ENCODE results near the gene DOK6.
A peak's percentile ranks its signal among the peaks of the same experiment; 100 is the strongest.
"Not testable (repeated sequence)": the region's sequence is repeated elsewhere in the genome, so short reads cannot be mapped to it uniquely, and the experiment has no call there.

DOK6 gene

GRCh38 chr18:69658103-69658502 lies 257.4 kb downstream of the DOK6 start:
- no peak overlapping the region for H3K4me3 ChIP-seq (ENCODE audit: low read depth, low read length)
- no peak for TF ChIP-seq CTCF (conservative IDR thresholded peaks at IDR 0.05; ENCODE audit: low read depth, low read length)
- DNase-seq (ENCODE audit: low read depth): no peak

GRCh38 chr18:69658685-69659084 lies 258.0 kb downstream of the DOK6 start:
- no peak overlapping the region for H3K4me3 ChIP-seq (ENCODE audit: low read depth, low read length)
- no peak for DNase-seq (ENCODE audit: low read depth)
- no peak for TF ChIP-seq CTCF (conservative IDR thresholded peaks at IDR 0.05; ENCODE audit: low read depth, low read length)

- DNase-seq (ENCODE audit: low read depth): no peak
- no peak for TF ChIP-seq CTCF (conservative IDR thresholded peaks at IDR 0.05; ENCODE audit: low read depth, low read length)
- H3K4me3 ChIP-seq (ENCODE audit: low read depth, low read length): no peak overlapping the region
Observed at GRCh38 chr18:69659142-69659651, 258.5 kb downstream of the DOK6 start.

GRCh38 chr18:69662090-69662489 lies 261.4 kb downstream of the DOK6 start:
- not testable (repeated sequence) for DNase-seq (ENCODE audit: low read depth); H3K4me3 ChIP-seq (ENCODE audit: low read depth, low read length)

- no peak for DNase-seq (ENCODE audit: low read depth)
- H3K4me3 ChIP-seq (ENCODE audit: low read depth, low read length): no peak overlapping the region
- TF ChIP-seq CTCF (conservative IDR thresholded peaks at IDR 0.05; ENCODE audit: low read depth, low read length): no peak
Observed at GRCh38 chr18:69664399-69664798, 263.7 kb downstream of the DOK6 start.

GRCh38 chr18:69674292-69674877 lies 273.7 kb downstream of the DOK6 start:
- TF ChIP-seq CTCF (conservative IDR thresholded peaks at IDR 0.05; ENCODE audit: low read depth, low read length): no peak
- DNase-seq (ENCODE audit: low read depth): peak; percentile 34
- H3K4me3 ChIP-seq (ENCODE audit: low read depth, low read length): no peak overlapping the region

- H3K4me3 ChIP-seq (ENCODE audit: low read depth, low read length): no peak overlapping the region
- no peak for DNase-seq (ENCODE audit: low read depth)
- TF ChIP-seq CTCF (conservative IDR thresholded peaks at IDR 0.05; ENCODE audit: low read depth, low read length): no peak
Observed at GRCh38 chr18:69674966-69675365, 274.3 kb downstream of the DOK6 start.
